SH-SY5Y (cell line): ENCODE measurements around the gene CEMIP.

ENCODE experiments used
- GATA2 ChIP-seq: IDR thresholded peaks from 2 replicates; pipeline ENCODE4 v1.6.1; 2011; ENCODE audit warnings: mild to moderate bottlenecking, low read depth, low read length
- GATA3 ChIP-seq: IDR thresholded peaks from 2 replicates; pipeline ENCODE4 v1.6.1; 2011; ENCODE audit warnings: low read depth, mild to moderate bottlenecking, low read length, moderate library complexity

GRCh38 chr15:80768158-80768557 is 11.0 kb upstream of the CEMIP start:
- no peak for TF ChIP-seq GATA2
- no peak for TF ChIP-seq GATA3
